Stimulated activated CD4-positive, alpha-beta T cell treated with anti-CD3 and anti-CD28 coated beads, Interleukin-2, amount 100 ng/mL, for 4 hours (primary cell): ENCODE data around the gene FTSJ1.
"Not testable (repeated sequence)": the region's sequence is repeated elsewhere in the genome, so short reads cannot be mapped to it uniquely, and the experiment has no call there.

ENCODE experiments used
- DNase-seq: peaks from one replicate; pipeline ENCODE4 v3.0.0-alpha.2; 2020; ENCODE audit warnings: low read depth

FTSJ1 gene, protein sequence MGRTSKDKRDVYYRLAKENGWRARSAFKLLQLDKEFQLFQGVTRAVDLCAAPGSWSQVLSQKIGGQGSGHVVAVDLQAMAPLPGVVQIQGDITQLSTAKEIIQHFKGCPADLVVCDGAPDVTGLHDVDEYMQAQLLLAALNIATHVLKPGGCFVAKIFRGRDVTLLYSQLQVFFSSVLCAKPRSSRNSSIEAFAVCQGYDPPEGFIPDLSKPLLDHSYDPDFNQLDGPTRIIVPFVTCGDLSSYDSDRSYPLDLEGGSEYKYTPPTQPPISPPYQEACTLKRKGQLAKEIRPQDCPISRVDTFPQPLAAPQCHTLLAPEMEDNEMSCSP

GRCh38 chrX:48475774-48476577, at the start of gene FTSJ1:
Gene FTSJ1 (plus strand): TSS chrX:48476199. CDS start chrX:48478048, 1,849 bp downstream.
- DNase-seq, result peak; percentile 84

- not testable (repeated sequence) for DNase-seq
These were observed 48.8 kb upstream of the FTSJ1 start for GRCh38 chrX:48427027-48427716.

DNA sequence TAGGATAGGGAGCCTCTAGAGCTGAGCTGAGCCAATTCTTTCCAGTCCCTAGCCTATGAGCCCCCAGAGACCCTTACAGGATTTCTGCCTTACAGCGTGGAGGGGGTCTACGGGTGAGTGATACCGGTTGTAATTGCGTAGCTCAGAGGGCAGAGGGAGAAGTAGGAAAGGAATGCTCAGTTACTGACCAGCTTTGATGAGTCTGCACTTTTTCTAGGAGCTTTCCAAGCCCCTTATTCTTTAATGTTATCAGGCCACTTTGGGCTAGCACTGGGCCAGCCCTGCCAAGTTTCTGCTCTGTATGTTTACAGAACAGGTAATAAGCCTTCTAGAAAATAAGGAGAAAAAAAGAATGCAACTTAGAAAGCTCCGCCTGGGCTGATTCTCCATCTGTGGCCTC, 46.4 kb upstream of the FTSJ1 start:
- DNase-seq, result not testable (repeated sequence)

GRCh38 chrX:48430166-48430565, 45.8 kb upstream of the FTSJ1 start:
- DNase-seq, result not testable (repeated sequence)

GRCh38 chrX:48433713-48434112, 42.3 kb upstream of the FTSJ1 start:
- not testable (repeated sequence) for DNase-seq

- not testable (repeated sequence) for DNase-seq
These were observed 28.8 kb upstream of the FTSJ1 start for GRCh38 chrX:48447201-48447600.

DNA sequence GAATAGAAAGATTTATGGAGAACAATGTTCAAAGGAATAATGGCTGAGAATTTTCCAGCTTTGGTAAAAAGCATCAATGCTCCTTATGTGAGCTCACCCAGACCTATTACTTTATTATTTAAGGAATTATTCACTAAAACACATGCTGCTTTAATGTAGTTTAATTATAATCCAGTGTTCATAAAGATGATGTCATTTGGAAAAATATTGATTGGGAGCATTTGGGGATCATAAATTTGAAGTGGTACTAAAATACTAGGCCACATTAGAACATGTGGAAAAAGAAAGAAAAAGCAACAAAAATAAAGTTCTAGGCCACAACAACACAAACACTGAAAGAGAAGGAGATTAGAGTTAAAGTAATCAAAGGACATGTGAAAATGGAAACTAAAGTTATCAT, 25.9 kb upstream of the FTSJ1 start:
- DNase-seq, result no peak

- no peak for DNase-seq
These were observed 24.3 kb upstream of the FTSJ1 start for GRCh38 chrX:48451708-48452107.

- no peak for DNase-seq
These were observed 19.2 kb upstream of the FTSJ1 start for GRCh38 chrX:48456628-48457331.

DNA sequence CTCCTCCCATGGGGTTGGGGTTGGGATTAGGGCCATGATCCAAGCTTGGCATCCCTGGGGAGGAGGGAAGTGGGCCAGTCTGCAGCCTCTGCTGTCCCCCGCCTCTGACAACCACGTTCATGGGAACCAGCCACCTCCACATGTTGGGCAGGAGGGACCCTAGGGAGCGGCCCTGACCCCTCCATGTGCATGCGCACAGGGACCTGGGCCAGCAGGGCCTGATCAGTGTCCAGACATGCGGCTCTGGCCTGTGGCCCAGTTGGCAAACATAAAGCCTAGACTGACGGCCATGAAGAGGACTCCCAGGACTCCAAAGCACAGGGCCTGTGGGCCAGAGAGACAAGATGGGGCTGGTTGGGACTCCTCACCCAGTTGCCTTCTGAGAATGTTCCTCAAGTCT, 17.3 kb upstream of the FTSJ1 start:
- DNase-seq, result no peak

DNA sequence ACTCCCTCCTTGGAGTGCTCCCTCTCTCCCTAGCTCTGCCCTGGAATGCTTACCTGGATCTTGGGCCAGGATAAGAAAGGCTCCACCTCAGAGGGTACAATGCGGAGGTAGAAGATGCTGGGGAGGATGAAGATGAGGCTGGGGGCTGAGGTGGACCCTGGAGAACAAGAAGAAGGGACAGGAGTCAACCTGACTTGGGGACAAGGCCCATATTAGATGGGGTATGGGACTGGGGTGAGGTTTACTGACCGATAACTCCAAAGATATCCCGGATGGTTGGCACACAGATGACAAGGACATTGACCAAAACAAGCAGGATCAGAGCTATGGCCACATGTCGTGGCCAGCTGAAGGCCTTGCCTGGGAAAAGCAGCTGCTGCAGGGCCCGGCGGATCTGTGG, 16.5 kb upstream of the FTSJ1 start:
- DNase-seq, result no peak

- DNase-seq, result no peak
These were observed 16.0 kb upstream of the FTSJ1 start for GRCh38 chrX:48460031-48460430.

- no peak for DNase-seq
These were observed 15.4 kb upstream of the FTSJ1 start for GRCh38 chrX:48460606-48461005.

GRCh38 chrX:48461830-48462229, 14.2 kb upstream of the FTSJ1 start:
- no peak for DNase-seq

DNA sequence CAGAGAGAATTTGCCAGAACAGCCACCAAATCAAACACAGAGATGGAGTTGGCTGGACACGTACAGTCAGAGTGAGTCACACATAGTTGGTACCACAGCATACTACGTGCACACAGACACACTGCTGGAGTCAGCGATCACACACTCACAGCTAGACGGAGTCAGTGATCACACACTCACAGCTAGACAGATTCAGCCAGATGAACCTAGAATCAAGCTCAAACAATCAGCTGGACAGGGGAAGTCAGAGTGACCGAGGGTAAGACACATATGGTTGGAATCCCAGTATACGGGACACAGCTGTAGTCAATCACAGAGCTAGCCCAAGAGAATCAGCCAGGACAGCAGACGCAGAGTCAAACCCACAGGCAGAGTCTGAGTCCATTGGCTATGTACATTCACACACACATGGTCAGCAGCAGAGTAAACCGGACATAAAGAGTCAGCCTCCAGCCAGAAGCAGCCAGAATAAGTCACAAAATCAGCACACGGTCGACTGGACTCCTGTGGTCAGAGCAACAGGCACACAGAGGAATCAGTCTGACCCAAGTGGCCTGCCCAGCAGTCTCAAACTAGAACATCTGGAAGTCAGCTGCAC, 10.6 kb upstream of the FTSJ1 start:
- no peak for DNase-seq

DNA sequence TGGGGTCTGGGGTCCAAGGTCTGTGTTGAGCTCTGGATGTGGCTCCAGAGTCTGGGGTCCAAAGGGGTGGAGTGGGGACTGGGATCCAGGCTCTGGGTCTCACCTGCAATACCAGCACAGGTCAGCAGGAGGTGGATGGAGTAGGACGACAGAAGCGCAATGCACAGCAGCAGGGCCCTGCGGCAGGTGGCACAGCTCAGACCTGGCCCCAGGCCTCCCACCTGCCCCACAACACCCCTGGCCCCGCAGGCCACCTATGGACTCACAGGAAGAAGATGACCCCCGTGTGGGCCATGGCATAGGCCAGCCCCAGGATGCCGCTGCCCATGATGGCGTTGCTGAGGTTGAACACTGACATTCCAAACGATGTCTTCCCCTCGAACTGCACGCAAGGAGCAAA, 9.3 kb upstream of the FTSJ1 start:
- DNase-seq, result no peak

- no peak for DNase-seq
These were observed 8.7 kb upstream of the FTSJ1 start for GRCh38 chrX:48467281-48467761.

GRCh38 chrX:48468247-48468671, 7.7 kb upstream of the FTSJ1 start:
- peak; percentile 44 for DNase-seq

DNA sequence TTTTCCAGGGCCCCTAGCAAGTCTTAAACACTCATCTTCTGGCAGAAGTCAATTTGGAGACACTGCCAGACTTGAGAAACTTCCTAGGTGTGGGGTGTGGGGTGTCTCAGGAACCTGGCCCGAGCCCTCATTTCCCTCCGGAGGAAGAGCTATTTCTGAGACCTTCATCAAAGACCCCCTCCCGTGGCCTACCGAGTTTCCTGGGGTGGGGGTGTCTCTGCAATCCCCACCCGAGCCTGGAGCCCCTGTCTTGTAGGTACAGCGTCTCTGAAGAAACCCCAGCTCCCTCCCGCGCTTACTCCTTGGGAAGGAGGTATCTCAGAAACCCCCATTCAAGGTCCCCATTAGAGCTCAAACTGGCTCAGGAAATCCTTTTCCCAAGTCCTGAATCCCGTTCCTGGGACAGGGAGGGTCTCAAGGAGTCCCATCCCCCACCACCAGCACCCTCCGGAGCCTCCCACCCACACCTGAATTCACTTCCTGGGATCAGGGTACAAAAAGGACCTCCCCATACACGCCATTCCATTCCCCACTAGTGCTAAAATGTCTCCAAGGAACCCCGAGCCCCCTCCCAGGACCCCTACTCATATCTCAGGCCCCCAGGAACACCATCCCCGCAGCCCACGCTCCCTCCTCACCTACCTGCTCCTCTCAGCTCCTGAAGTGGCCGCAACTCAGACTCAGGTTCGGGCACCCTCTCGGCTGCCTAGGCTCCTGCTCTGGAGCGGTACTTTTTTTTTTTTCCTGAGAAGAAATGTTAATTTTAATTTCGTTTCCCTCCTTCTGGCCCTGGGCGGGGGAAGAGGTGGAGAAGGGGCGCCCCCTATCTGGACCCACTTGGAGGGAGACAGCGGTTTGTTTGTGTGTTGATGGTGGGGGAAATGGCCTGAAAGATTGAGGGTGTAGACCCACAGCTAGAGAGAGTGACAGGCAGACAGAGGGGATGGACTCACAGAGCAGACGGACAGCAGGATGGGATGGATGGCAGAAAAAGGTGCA, 7.0 kb upstream of the FTSJ1 start:
- peak; percentile 45 for DNase-seq

DNA sequence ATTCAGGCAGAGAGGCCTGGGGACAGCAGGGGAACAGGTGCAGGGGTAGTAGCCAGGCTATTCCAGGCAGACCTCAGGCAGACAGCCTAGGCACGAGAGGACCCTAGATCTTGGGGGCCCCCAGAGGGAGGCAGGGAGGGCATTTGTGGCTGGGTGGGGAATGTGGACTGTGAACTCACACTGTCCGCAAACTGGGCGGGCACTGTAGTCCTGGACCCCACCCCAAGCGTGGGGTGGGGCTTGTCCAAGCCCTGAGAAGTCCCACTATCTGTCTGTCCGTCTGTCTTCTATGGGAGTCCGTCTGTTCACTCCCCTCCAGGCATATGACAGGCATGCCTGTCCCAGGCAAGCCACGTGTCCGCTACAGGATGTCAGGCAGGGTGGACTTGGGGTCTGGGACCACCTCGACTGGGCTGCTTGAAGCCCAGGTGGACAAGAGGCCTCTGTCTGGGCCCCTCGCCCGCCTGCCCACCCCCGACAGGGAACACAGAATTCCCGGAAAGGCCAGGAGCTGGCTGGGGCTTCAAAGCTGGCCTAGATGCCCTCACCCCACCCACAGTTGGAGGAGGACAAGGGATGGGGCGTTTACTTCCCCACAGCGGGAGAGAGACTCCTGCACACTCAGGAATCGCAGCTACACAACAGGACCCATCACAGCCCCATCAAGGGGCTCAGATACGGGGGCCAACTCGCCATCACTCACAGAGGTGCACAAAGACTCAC, 5.7 kb upstream of the FTSJ1 start, which contains the start of gene SLC38A5:
TSS of gene SLC38A5 (minus strand) at position 151 of the 723 bp plus-strand sequence. CDS start 2,336 bp downstream, outside the sequence.
- no peak for DNase-seq
